Nephron (organoid): ENCODE data around the gene IFNL4.

Source experiments
- H3K27ac Mint-ChIP-seq, 3 experiments: 2 replicates each; pipeline ENCODE4 v1.8.0; 2020; ENCODE audit warnings: mixed read lengths in 3 of 3, mild to moderate bottlenecking in 2 of 3, moderate library complexity in 1 of 3
- H3K27me3 Mint-ChIP-seq: 2 replicates; pipeline ENCODE4 v1.8.0; 2021; ENCODE audit warnings: low read depth, mild to moderate bottlenecking, moderate library complexity, mixed read lengths
- H3K36me3 Mint-ChIP-seq: 2 replicates; pipeline ENCODE4 v1.8.0; 2020; ENCODE audit warnings: low read depth, mixed read lengths
- H3K4me1 Mint-ChIP-seq: 2 replicates; pipeline ENCODE4 v1.8.0; 2020; ENCODE audit warnings: mixed read lengths
- H3K4me3 Mint-ChIP-seq, 3 experiments: 2 replicates each; pipeline ENCODE4 v1.8.0; 2020; ENCODE audit warnings: mild to moderate bottlenecking in 3 of 3, mixed read lengths in 3 of 3, moderate library complexity in 2 of 3
- H3K9me3 Mint-ChIP-seq: 2 replicates; pipeline ENCODE4 v1.8.0; 2020; ENCODE audit warnings: mixed read lengths
- TF ChIP-seq, protein P1 (sequence below), 3 experiments: fragments of 200-600 bp; sonication (generic); IDR thresholded peaks; one replicate each; pipeline ENCODE4 v1.5.0; 2021; ENCODE audit warnings: antibody characterized with exemption in 3 of 3; ENCODE audit not compliant: unreplicated experiment in 3 of 3

The IFNL4 gene

DNA sequence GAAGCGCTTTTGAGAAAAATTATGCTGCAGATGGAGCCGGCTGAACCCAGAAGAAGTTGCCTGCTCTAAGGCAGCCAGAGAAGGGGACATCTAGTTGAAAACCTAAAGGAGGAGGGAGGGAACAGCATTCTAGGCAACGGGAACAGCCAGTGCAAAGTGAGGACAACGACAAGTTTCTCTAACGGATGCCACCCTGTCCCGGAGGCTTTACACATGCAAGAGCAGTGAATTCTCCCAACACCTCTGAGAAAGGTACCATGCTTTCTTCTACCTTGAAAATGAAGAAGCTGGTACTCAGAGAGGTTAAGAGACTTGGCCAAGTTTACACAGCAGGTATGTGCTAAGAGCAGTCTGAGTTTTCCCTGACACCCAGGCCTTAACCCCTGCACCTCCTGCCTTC lies 9.7 kb downstream of the IFNL4 start:
- TF ChIP-seq, protein P1, sequence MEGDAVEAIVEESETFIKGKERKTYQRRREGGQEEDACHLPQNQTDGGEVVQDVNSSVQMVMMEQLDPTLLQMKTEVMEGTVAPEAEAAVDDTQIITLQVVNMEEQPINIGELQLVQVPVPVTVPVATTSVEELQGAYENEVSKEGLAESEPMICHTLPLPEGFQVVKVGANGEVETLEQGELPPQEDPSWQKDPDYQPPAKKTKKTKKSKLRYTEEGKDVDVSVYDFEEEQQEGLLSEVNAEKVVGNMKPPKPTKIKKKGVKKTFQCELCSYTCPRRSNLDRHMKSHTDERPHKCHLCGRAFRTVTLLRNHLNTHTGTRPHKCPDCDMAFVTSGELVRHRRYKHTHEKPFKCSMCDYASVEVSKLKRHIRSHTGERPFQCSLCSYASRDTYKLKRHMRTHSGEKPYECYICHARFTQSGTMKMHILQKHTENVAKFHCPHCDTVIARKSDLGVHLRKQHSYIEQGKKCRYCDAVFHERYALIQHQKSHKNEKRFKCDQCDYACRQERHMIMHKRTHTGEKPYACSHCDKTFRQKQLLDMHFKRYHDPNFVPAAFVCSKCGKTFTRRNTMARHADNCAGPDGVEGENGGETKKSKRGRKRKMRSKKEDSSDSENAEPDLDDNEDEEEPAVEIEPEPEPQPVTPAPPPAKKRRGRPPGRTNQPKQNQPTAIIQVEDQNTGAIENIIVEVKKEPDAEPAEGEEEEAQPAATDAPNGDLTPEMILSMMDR (IDR thresholded peaks at IDR 0.05; ENCODE audit: unreplicated experiment in 3 of 3): no peak
- peaks cover 45% of the 10 kb centered on the region for H3K27me3 Mint-ChIP-seq
- no peak overlapping the region for H3K4me3 Mint-ChIP-seq
- no peaks in the 10 kb centered on the region for H3K9me3 Mint-ChIP-seq
- H3K4me1 Mint-ChIP-seq: no peaks in the 10 kb centered on the region
- no peaks in the 10 kb centered on the region for H3K36me3 Mint-ChIP-seq
- H3K27ac Mint-ChIP-seq: no peak overlapping the region

DNA sequence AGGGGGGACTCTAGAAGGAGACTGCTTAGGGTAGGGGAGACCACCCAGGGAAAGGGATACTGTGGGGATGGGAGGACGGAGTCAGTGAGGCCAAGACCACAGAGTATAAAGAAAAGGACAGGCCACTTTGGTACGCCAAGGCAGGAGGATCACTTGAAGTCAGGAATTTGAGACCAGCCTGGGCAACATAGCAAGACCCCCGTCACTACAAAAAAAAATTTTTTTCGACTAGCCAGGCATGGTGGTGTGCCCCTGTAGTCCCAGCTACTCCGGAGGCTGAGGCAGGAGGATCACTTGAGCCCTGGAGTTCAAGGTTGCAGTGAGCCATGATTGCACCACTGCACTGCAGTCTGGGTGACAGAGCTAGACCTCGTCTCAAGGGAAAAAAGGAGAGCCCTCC lies 10.4 kb downstream of the IFNL4 start:
- no peaks in the 10 kb centered on the region for H3K4me1 Mint-ChIP-seq
- peaks cover 44% of the 10 kb centered on the region for H3K27me3 Mint-ChIP-seq
- H3K36me3 Mint-ChIP-seq: no peaks in the 10 kb centered on the region
- no peak overlapping the region for H3K4me3 Mint-ChIP-seq
- H3K9me3 Mint-ChIP-seq: no peaks in the 10 kb centered on the region
- TF ChIP-seq, protein P1 (IDR thresholded peaks at IDR 0.05; ENCODE audit: unreplicated experiment in 3 of 3): no peak
- no peak overlapping the region for H3K27ac Mint-ChIP-seq

DNA sequence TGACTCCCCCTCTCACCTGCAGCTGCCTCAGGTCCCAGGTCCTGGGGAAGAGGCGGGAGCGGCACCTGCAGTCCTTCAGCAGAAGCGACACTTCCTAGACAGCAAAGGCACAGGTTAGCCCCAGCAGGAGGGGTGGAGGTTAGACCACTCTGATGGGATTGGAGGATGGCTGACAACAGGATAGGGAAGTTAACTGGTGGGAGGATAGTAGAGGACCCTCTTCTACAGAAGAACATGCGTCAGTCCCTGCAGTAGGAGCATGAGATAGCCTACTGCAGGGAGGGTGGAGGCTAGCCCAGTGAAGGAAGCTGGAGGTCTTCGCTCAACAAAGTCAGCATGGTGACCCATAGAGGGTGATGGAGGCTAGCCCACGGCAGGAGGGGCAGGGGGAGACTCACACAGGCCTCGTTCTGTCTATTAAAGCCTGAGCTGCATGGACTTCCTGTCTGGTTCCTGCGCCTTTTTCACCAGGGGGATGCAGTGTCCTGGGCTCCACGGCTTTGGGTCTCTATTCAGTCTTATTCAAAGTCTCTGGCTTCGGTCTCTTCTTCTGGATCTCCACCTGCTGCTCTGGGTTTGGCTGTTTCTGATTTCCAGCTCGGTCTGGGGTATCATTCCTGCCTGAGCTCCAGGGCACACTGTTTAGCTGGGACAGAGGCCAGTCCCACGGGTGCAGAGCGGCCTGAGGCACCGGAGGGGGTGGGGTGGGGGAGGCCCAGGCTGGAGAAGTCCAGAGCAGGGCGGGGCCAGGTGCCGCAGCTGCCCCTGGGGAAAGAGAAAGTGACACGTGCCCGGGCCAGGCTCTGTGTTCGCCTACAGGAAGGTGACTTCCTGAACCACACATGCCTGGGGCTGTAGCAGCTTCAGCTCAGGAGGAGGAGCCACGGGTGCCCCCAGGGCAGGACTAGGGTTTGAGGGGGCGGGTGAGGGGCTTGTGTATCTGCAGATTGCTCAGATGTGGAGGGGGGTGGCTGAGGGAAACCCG lies 11.2 kb downstream of the IFNL4 start:
- Mint-ChIP-seq H3K27me3 (peaks cover 49% of the 10 kb centered on the region), H3K27ac (no peak overlapping the region), H3K4me3 (no peak overlapping the region), H3K9me3 (no peaks in the 10 kb centered on the region), H3K4me1 (no peaks in the 10 kb centered on the region), H3K36me3 (no peaks in the 10 kb centered on the region)
- TF ChIP-seq, protein P1 (IDR thresholded peaks at IDR 0.05; ENCODE audit: unreplicated experiment in 3 of 3): no peak

DNA sequence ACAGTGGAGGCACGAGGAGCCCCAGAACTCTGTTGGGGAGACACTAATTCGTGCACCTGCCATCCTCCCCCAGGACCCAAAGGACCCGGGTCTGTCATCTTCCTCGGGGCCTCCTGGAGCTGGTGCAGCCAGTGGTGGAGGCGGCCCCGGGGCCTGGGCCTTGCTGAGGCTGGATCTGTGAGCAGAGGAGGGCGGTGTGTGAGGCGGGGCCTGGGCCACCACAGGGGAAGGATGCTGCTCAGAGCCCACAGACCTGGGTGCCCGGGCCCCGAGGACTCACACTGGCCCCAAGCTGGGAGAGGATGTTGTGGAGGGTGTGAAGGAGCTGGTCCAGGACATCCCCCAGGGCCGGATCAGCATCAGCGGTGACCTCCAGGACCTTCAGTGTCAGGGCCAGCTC lies 12.1 kb downstream of the IFNL4 start:
- Mint-ChIP-seq H3K9me3 (no peaks in the 10 kb centered on the region), H3K36me3 (no peaks in the 10 kb centered on the region), H3K4me1 (no peaks in the 10 kb centered on the region), H3K27me3 (peaks cover 54% of the 10 kb centered on the region), H3K4me3 (no peak overlapping the region), H3K27ac (no peak overlapping the region)
- TF ChIP-seq, protein P1 (IDR thresholded peaks at IDR 0.05; ENCODE audit: unreplicated experiment in 3 of 3): no peak

DNA sequence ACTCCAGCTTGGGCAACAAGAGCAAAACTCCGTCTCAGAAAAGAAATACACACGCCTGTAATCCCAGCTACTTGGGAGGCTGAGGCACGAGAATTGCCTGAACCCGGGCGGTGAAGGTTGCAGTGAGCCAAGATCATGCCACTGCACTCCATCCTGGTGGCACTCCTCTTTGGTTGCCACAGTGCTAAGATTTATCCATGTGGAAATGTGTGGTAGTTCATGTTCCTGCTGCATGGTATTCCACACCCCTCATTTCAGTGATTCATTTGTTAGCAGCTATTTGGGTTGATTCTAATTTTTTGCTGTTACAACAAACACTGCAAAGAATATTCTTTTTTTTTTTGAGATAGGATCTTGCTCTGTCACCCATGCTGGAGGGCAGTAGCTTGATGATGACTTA lies 15.9 kb downstream of the IFNL4 start:
- TF ChIP-seq, protein P1 (IDR thresholded peaks at IDR 0.05; ENCODE audit: unreplicated experiment in 3 of 3): no peak
- H3K9me3 Mint-ChIP-seq: no peaks in the 10 kb centered on the region
- H3K36me3 Mint-ChIP-seq: no peaks in the 10 kb centered on the region
- no peak overlapping the region for H3K27ac Mint-ChIP-seq
- no peak overlapping the region for H3K4me3 Mint-ChIP-seq
- H3K27me3 Mint-ChIP-seq: peaks cover 45% of the 10 kb centered on the region
- H3K4me1 Mint-ChIP-seq: no peaks in the 10 kb centered on the region
